Measurements from ENCODE around the gene TOR1AIP2. TPM values are rescaled to one million over a fixed set of nuclear protein-coding genes. Genes with fewer than 3 reads are reported as not detected.
"Not testable (repeated sequence)": the region's sequence is repeated elsewhere in the genome, so short reads cannot be mapped to it uniquely, and the experiment has no call there.

TOR1AIP2 gene
- total RNA-seq, 5 donors from 2014 or later (not counting 1 experiment from before 2014, with no cell fraction given): 39.6 to 65.9 (median 42.9) TPM

DNA sequence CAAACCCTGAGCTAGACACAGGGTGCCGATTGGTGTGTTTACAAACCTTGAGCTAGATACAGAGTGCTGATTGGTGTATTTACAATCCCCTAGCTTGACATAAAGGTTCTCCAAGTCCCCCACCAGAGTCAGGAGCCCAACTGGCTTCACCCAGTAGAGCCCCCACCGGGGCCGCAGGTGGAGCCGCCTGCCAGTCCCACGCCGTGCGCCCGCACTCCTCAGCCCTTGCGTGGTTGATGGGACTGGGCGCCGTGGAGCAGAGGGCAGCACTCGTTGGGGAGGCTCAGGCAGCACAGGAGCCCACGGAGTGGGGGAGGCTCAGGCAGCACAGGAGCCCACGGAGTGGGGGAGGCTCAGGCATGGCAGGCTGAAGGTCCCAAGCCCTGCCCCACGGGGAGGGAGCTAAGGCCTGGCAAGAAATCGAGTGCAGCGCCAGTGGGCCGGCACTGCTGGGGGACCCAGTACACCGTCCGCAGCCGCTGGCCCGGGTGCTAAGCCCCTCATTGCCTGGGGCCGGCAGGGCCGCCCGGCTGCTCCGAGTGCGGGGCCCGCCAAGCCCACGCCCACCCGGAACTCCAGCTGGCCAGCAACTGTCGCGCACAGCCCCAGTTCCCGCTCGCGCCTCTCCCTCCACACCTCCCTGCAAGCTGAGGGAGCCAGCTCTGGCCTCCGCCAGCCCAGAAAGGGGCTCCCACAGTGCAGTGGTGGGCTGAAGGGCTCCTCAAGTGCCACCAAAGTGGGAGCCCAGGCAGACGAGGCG is 40.7 kb downstream of the TOR1AIP2 start:
- DNase-seq; H3K9me3 Mint-ChIP-seq; H3K27me3 Mint-ChIP-seq; H3K36me3 ChIP-seq (ENCODE audit: control insufficient read depth in 2 of 2, extremely low read depth in 1 of 2, insufficient read depth in 1 of 2, low read length in 1 of 2); H3K27ac Mint-ChIP-seq; H3K27me3 ChIP-seq (replicated peaks in 1 of 2; ENCODE audit: control insufficient read depth in 2 of 2, extremely low read depth in 1 of 2, insufficient read depth in 2 of 2, low read length in 1 of 2); H3K9me3 ChIP-seq; CTCF ChIA-PET; POLR2A ChIA-PET; H3K4me3 Mint-ChIP-seq; H3K27ac ChIP-seq (ENCODE audit: low read length); H3K4me3 ChIP-seq (ENCODE audit: control insufficient read depth in 1 of 2, extremely low read depth in 1 of 2, low read length in 1 of 2); ATAC-seq (replicated peaks in 1 of 4); H3K4me1 ChIP-seq (ENCODE audit: control insufficient read depth in 1 of 2, extremely low read depth in 1 of 2, insufficient read depth in 2 of 2, low read length in 2 of 2): not testable (repeated sequence)
- Mint-ChIP-seq H3K4me1 (peaks cover 7 to 11% (median 11%) of the 10 kb centered on the region in 3 donors), H3K36me3 (peaks cover 16% of the 10 kb centered on the region)
- 97% methylated on average over 35 of the region's 38 CpGs for WGBS (ENCODE audit: insufficient coverage)

- Histone ChIP-seq H3K27ac (ENCODE audit: low read length) (peak overlapping the region; percentile 52), H3K27me3 (replicated peaks in 1 of 2; ENCODE audit: control insufficient read depth in 2 of 2, extremely low read depth in 1 of 2, insufficient read depth in 2 of 2, low read length in 1 of 2) (peaks cover 0 to 6% of the 10 kb centered on the region in 2 experiments), H3K4me3 (ENCODE audit: control insufficient read depth in 1 of 2, extremely low read depth in 1 of 2, low read length in 1 of 2) (peak overlapping the region in 1 of 2 donors; percentile 15), H3K36me3 (ENCODE audit: control insufficient read depth in 2 of 2, extremely low read depth in 1 of 2, insufficient read depth in 1 of 2, low read length in 1 of 2) (no peaks in the 10 kb centered on the region), H3K9me3 (no peaks in the 10 kb centered on the region), H3K4me1 (ENCODE audit: control insufficient read depth in 1 of 2, extremely low read depth in 1 of 2, insufficient read depth in 2 of 2, low read length in 2 of 2) (peaks cover 11 to 16% of the 10 kb centered on the region in 2 experiments)
- ChIA-PET CTCF (interaction anchor here (0.8 to 1.8 kb wide), 3 partner anchors 17 to 110 kb away, joined by 3 to 15 read pairs (median 4); no protein-coding TSS in a partner anchor), POLR2A (interaction anchor here in 1 of 2 donors (0.6 to 0.7 kb wide), 2 partner anchors 34 to 122 kb away, joined by 4 to 8 read pairs; no protein-coding TSS in a partner anchor)
- H3K4me3 Mint-ChIP-seq: peak overlapping the region; percentile 50 to 72 (median 56)
- H3K9me3 Mint-ChIP-seq: no peaks in the 10 kb centered on the region
- peaks cover 25 to 35% (median 26%) of the 10 kb centered on the region in 3 donors for H3K4me1 Mint-ChIP-seq
- H3K27ac Mint-ChIP-seq: peak overlapping the region; percentile 85 to 89
- ATAC-seq (replicated peaks in 1 of 4) (peak; percentile 65 to 90 (median 80)), DNase-seq (peak in 6 of 35 experiments; percentile 14 to 57 (median 24))
- 0% methylated on average over 1 of the region's 9 CpGs for WGBS (ENCODE audit: insufficient coverage)
- H3K27me3 Mint-ChIP-seq: no peaks in the 10 kb centered on the region
- peaks cover 4% of the 10 kb centered on the region for H3K36me3 Mint-ChIP-seq
These were observed 45.5 kb downstream of the TOR1AIP2 start for GRCh38 chr1:179831852-179832699.

- Mint-ChIP-seq H3K4me1 (peaks cover 25 to 35% (median 26%) of the 10 kb centered on the region in 3 donors), H3K36me3 (peaks cover 4% of the 10 kb centered on the region), H3K27me3 (no peaks in the 10 kb centered on the region), H3K9me3 (no peaks in the 10 kb centered on the region), H3K27ac (peak overlapping the region; percentile 85 to 89), H3K4me3 (peak overlapping the region; percentile 50 to 72 (median 56))
- peak in 1 of 4 experiments; percentile 9 for ATAC-seq (replicated peaks in 1 of 4)
- ChIA-PET CTCF (interaction anchor here (0.8 to 1.9 kb wide), 4 partner anchors 17 to 109 kb away, joined by 3 to 15 read pairs (median 4); no protein-coding TSS in a partner anchor), POLR2A (interaction anchor here in 1 of 2 donors (0.6 kb wide), 1 partner anchor 35 kb away, joined by 4 read pairs; no protein-coding TSS in a partner anchor)
- H3K36me3 ChIP-seq (ENCODE audit: control insufficient read depth in 2 of 2, extremely low read depth in 1 of 2, insufficient read depth in 1 of 2, low read length in 1 of 2): no peaks in the 10 kb centered on the region
- H3K4me1 ChIP-seq (ENCODE audit: control insufficient read depth in 1 of 2, extremely low read depth in 1 of 2, insufficient read depth in 2 of 2, low read length in 2 of 2): peaks cover 11 to 16% of the 10 kb centered on the region in 2 experiments
- H3K27ac ChIP-seq (ENCODE audit: low read length): peak overlapping the region; percentile 52
- no peaks in the 10 kb centered on the region for H3K9me3 ChIP-seq
- no peak for DNase-seq
- peaks cover 0 to 6% of the 10 kb centered on the region in 2 experiments for H3K27me3 ChIP-seq (replicated peaks in 1 of 2; ENCODE audit: control insufficient read depth in 2 of 2, extremely low read depth in 1 of 2, insufficient read depth in 2 of 2, low read length in 1 of 2)
- no CpG with 5 or more reads among the region's 3 CpGs for WGBS (ENCODE audit: insufficient coverage)
- no peak overlapping the region for H3K4me3 ChIP-seq (ENCODE audit: control insufficient read depth in 1 of 2, extremely low read depth in 1 of 2, low read length in 1 of 2)
These were observed 46.4 kb downstream of the TOR1AIP2 start for GRCh38 chr1:179831225-179831624.

DNA sequence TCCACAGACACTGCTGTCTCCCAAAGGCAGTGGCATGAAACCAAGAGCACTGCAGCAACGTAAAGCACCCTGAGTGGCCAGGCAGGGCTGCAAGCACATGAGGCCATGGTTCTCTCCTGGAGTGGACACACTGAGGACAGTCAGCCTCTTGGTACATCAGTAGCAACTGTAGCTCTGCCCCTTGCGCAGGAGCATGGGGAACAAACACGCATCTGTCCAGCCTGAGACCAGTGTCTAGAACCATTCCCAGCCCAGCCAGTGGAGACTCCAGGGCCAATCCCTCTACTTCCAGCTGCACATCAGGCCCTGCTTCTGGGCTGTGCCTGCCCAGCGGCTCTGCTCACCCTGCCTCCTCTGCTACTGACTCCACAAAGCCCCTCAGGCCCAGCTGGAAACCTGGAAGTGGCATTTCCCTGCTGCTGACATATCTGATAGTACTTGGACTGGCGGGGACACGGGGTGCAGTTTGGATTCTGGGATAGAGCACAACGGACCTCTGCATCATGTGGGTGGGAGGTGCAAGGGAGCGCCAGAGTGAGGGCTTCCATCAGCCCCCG is 49.0 kb downstream of the TOR1AIP2 start:
- Histone ChIP-seq H3K4me1 (ENCODE audit: control insufficient read depth in 1 of 2, extremely low read depth in 1 of 2, insufficient read depth in 2 of 2, low read length in 2 of 2) (peaks cover 11 to 16% of the 10 kb centered on the region in 2 experiments), H3K9me3 (no peaks in the 10 kb centered on the region), H3K4me3 (ENCODE audit: control insufficient read depth in 1 of 2, extremely low read depth in 1 of 2, low read length in 1 of 2) (no peak overlapping the region), H3K36me3 (ENCODE audit: control insufficient read depth in 2 of 2, extremely low read depth in 1 of 2, insufficient read depth in 1 of 2, low read length in 1 of 2) (no peaks in the 10 kb centered on the region), H3K27ac (ENCODE audit: low read length) (no peak overlapping the region), H3K27me3 (replicated peaks in 1 of 2; ENCODE audit: control insufficient read depth in 2 of 2, extremely low read depth in 1 of 2, insufficient read depth in 2 of 2, low read length in 1 of 2) (peaks cover 0 to 9% of the 10 kb centered on the region in 2 experiments)
- POLR2A ChIA-PET: interaction anchor here (0.6 to 1.0 kb wide), 2 partner anchors 14 to 39 kb away, joined by 6 to 9 read pairs; no protein-coding TSS in a partner anchor
- Mint-ChIP-seq H3K4me3 (no peak overlapping the region), H3K27me3 (peaks cover 0 to 5% of the 10 kb centered on the region in 2 donors), H3K9me3 (no peaks in the 10 kb centered on the region), H3K36me3 (no peaks in the 10 kb centered on the region), H3K27ac (no peak overlapping the region), H3K4me1 (peaks cover 25 to 35% (median 34%) of the 10 kb centered on the region in 3 donors)
- ATAC-seq (replicated peaks in 1 of 4): no peak
- DNase-seq: no peak
- CTCF ChIA-PET: interaction anchor here in 1 of 2 donors (0.9 to 1.1 kb wide), 3 partner anchors 14 to 351 kb away, joined by 3 to 6 read pairs (median 4); no protein-coding TSS in a partner anchor
- 92% methylated on average over 8 of the region's 9 CpGs for WGBS (ENCODE audit: insufficient coverage)

GRCh38 chr1:179826626-179827280 is 50.9 kb downstream of the TOR1AIP2 start:
- Mint-ChIP-seq H3K4me3 (no peak overlapping the region), H3K27me3 (peaks cover 0 to 5% of the 10 kb centered on the region in 2 donors), H3K27ac (no peak overlapping the region), H3K4me1 (peaks cover 13 to 26% (median 22%) of the 10 kb centered on the region in 3 donors), H3K9me3 (no peaks in the 10 kb centered on the region), H3K36me3 (no peaks in the 10 kb centered on the region)
- H3K4me3 ChIP-seq (ENCODE audit: control insufficient read depth in 1 of 2, extremely low read depth in 1 of 2, low read length in 1 of 2): no peak overlapping the region
- H3K4me1 ChIP-seq (ENCODE audit: control insufficient read depth in 1 of 2, extremely low read depth in 1 of 2, insufficient read depth in 2 of 2, low read length in 2 of 2): peaks cover 9 to 14% of the 10 kb centered on the region in 2 experiments
- 69% methylated on average over 3 of the region's 7 CpGs for WGBS (ENCODE audit: insufficient coverage)
- peaks cover 0 to 9% of the 10 kb centered on the region in 2 experiments for H3K27me3 ChIP-seq (replicated peaks in 1 of 2; ENCODE audit: control insufficient read depth in 2 of 2, extremely low read depth in 1 of 2, insufficient read depth in 2 of 2, low read length in 1 of 2)
- ChIA-PET CTCF (interaction anchor here (0.7 to 1.3 kb wide), 3 partner anchors 12 to 712 kb away, joined by 3 to 5 read pairs (median 3); no protein-coding TSS in a partner anchor), POLR2A (interaction anchor here (0.6 kb wide), 2 partner anchors 18 to 164 kb away, joined by 3 read pairs; no protein-coding TSS in a partner anchor)
- no peak overlapping the region for H3K27ac ChIP-seq (ENCODE audit: low read length)
- no peak for ATAC-seq (replicated peaks in 1 of 4)
- no peak for DNase-seq
- H3K9me3 ChIP-seq: no peaks in the 10 kb centered on the region
- H3K36me3 ChIP-seq (ENCODE audit: control insufficient read depth in 2 of 2, extremely low read depth in 1 of 2, insufficient read depth in 1 of 2, low read length in 1 of 2): no peaks in the 10 kb centered on the region
